Fibroblast of gingiva (primary cell): ENCODE data around the gene PLPP1.

Experiments used
- DNase-seq: peaks from one replicate; pipeline ENCODE4 v3.0.0-alpha.2; 2011; ENCODE audit warnings: low read depth

Gene PLPP1

GRCh38 chr5:55409775-55410174 lies 125.0 kb downstream of the PLPP1 start:
- no peak for DNase-seq

GRCh38 chr5:55407984-55408383 lies 126.8 kb downstream of the PLPP1 start:
- no peak for DNase-seq

- DNase-seq, result peak; percentile 68
Observed at GRCh38 chr5:55407059-55407684, 127.6 kb downstream of the PLPP1 start.

GRCh38 chr5:55406292-55406691 lies 128.5 kb downstream of the PLPP1 start:
- no peak for DNase-seq

GRCh38 chr5:55402199-55402598 lies 132.6 kb downstream of the PLPP1 start:
- no peak for DNase-seq

GRCh38 chr5:55393501-55394175 lies 141.1 kb downstream of the PLPP1 start:
- DNase-seq, result no peak

- DNase-seq, result no peak
Observed at GRCh38 chr5:55392669-55393068, 142.1 kb downstream of the PLPP1 start.

- no peak for DNase-seq
Observed at GRCh38 chr5:55391707-55392106, 143.1 kb downstream of the PLPP1 start.

GRCh38 chr5:55387865-55388264 lies 146.9 kb downstream of the PLPP1 start:
- no peak for DNase-seq

- no peak for DNase-seq
Observed at GRCh38 chr5:55386356-55386755, 148.4 kb downstream of the PLPP1 start.

- no peak for DNase-seq
Observed at GRCh38 chr5:55385846-55386245, 148.9 kb downstream of the PLPP1 start.

GRCh38 chr5:55385227-55385626 lies 149.5 kb downstream of the PLPP1 start:
- DNase-seq, result no peak

GRCh38 chr5:55384072-55384471 lies 150.7 kb downstream of the PLPP1 start:
- no peak for DNase-seq

- no peak for DNase-seq
Observed at GRCh38 chr5:55383254-55383653, 151.5 kb downstream of the PLPP1 start.

GRCh38 chr5:55377810-55378209 lies 157.0 kb downstream of the PLPP1 start:
- DNase-seq, result no peak
